Measurements from ENCODE around the gene SLX4IP.

GRCh38 chr20:10388597-10388996 lies 46.5 kb upstream of the SLX4IP start:
- TF ChIP-seq TAF1 (IDR thresholded peaks at IDR 0.05; ENCODE audit: borderline replicate concordance, insufficient read depth, low read length) (no peak), POLR2AphosphoS5 (IDR thresholded peaks at IDR 0.05; ENCODE audit: low read depth, low read length) (no peak), REST (IDR thresholded peaks at IDR 0.05; ENCODE audit: insufficient read depth in 1 of 2, low read depth in 2 of 2, low read length in 2 of 2) (no peak), SIN3A (IDR thresholded peaks at IDR 0.05; ENCODE audit: borderline replicate concordance, insufficient read depth, low read length) (no peak)

Data from PFSK-1 (cell line).